SK-N-SH (cell line): ENCODE measurements around the gene CES5A. TPM values are rescaled to one million over a fixed set of nuclear protein-coding genes. Genes with fewer than 3 reads are reported as not detected.

ENCODE experiments used
- CTCF ChIA-PET: fragments of 300-600, 350-600 bp; formaldehyde crosslinking; extraction: SDS; loops from one replicate; lab custom pipeline; 2021; lab: Yijun Ruan, JAX
- POLR2A ChIA-PET: fragments of 350-600 bp; sonication (Branson Sonifier 250); formaldehyde crosslinking; extraction: SDS; loops from one replicate; lab custom pipeline; 2020; ENCODE audit warnings: antibody characterized with exemption, inconsistent platforms; lab: Yijun Ruan, JAX
- DNase-seq: peaks from one replicate; pipeline ENCODE4 v3.0.0; 2012
- H2AFZ ChIP-seq: fragments of 200-600 bp; sonication (generic); 2 replicates; pipeline ENCODE4 v1.8.1; 2016; ENCODE audit warnings: antibody characterized with exemption, mild to moderate bottlenecking, low read depth
- H3F3A ChIP-seq: fragments of 200-600 bp; sonication (generic); replicated peaks from 2 replicates; pipeline ENCODE3; 2016; ENCODE audit warnings: antibody characterized with exemption, mild to moderate bottlenecking; ENCODE audit not compliant: insufficient read depth
- H3K27ac ChIP-seq, 2 experiments: fragments of 200-500 bp in 1 of 2; fragments of 200-600 bp in 1 of 2; sonication (Bioruptor generic) in 1 of 2; sonication (generic), shearing (Covaris generic) in 1 of 2; 2 replicates each; pipeline versions ENCODE4 v1.5.1 to v1.6.1; 2014 to 2016; ENCODE audit warnings: low read depth in 2 of 2, inconsistent platforms in 1 of 2, low read length in 1 of 2, mild to moderate bottlenecking in 1 of 2, mixed read lengths in 1 of 2
- H3K27me3 ChIP-seq: fragments of 200-600 bp; sonication (generic), shearing (Covaris generic); 2 replicates; pipeline ENCODE4 v1.6.1; 2016; ENCODE audit warnings: mixed run types; ENCODE audit not compliant: insufficient read depth
- H3K36me3 ChIP-seq, 2 experiments: fragments of 200-500 bp in 1 of 2; fragments of 200-600 bp in 1 of 2; sonication (Bioruptor generic) in 1 of 2; sonication (generic) in 1 of 2; replicated peaks in 1 of 2; 2 replicates each; pipeline versions ENCODE3 to v1.5.1; 2014 to 2016; ENCODE audit warnings: low read length in 1 of 2, mild to moderate bottlenecking in 1 of 2; ENCODE audit not compliant: insufficient read depth in 2 of 2, control insufficient read depth in 1 of 2
- H3K4me1 ChIP-seq, 2 experiments: fragments of 200-500 bp in 1 of 2; fragments of 200-600 bp in 1 of 2; sonication (Bioruptor generic) in 1 of 2; sonication (generic), shearing (Covaris generic) in 1 of 2; 2 replicates each; pipeline versions ENCODE4 v1.5.1 to v1.6.1; 2014 to 2016; ENCODE audit warnings: low read depth in 1 of 2, low read length in 1 of 2, mixed run types in 1 of 2; ENCODE audit not compliant: insufficient read depth in 2 of 2, control insufficient read depth in 1 of 2
- H3K4me2 ChIP-seq: fragments of 200-600 bp; sonication (generic), shearing (Covaris generic); 2 replicates; pipeline ENCODE4 v1.6.1; 2017; ENCODE audit warnings: mixed run types
- H3K4me3 ChIP-seq, 2 experiments: fragments of 200-500 bp in 1 of 2; fragments of 200-600 bp in 1 of 2; sonication (Bioruptor generic) in 1 of 2; sonication (generic), shearing (Covaris generic) in 1 of 2; 2 replicates each; pipeline versions ENCODE4 v1.5.1 to v1.8.1; 2014 to 2016; ENCODE audit warnings: low read depth in 2 of 2, inconsistent platforms in 1 of 2, low read length in 1 of 2, mild to moderate bottlenecking in 1 of 2, mixed read lengths in 1 of 2, moderate library complexity in 1 of 2
- H3K79me2 ChIP-seq: fragments of 200-600 bp; sonication (generic); 2 replicates; pipeline ENCODE4 v1.8.1; 2017; ENCODE audit warnings: mild to moderate bottlenecking; ENCODE audit not compliant: insufficient read depth
- H3K9ac ChIP-seq: fragments of 200-600 bp; sonication (generic); 2 replicates; pipeline ENCODE4 v1.6.1; 2017; ENCODE audit warnings: mixed run types
- H3K9me2 ChIP-seq: fragments of 200-600 bp; sonication (generic); 2 replicates; pipeline ENCODE4 v1.6.1; 2017; ENCODE audit warnings: mixed run types
- H3K9me3 ChIP-seq: fragments of 200-600 bp; sonication (generic); 2 replicates; pipeline ENCODE4 v1.6.1; 2017; ENCODE audit warnings: mixed run types, mild to moderate bottlenecking, moderate library complexity
- H4K20me1 ChIP-seq: fragments of 200-600 bp; sonication (generic); 2 replicates; pipeline ENCODE4 v1.6.1; 2017; ENCODE audit warnings: mild to moderate bottlenecking, mixed run types; ENCODE audit not compliant: insufficient read depth
- ELF1 ChIP-seq: IDR thresholded peaks from 2 replicates; pipeline ENCODE4 v1.4.0; 2012
- EZH2phosphoT487 ChIP-seq: fragments of 200-600 bp; sonication (generic); IDR thresholded peaks from 2 replicates; pipeline ENCODE4 v1.6.1; 2017; ENCODE audit warnings: low read depth, mixed run types, mild to moderate bottlenecking, antibody characterized with exemption, moderate library complexity, borderline replicate concordance
- FOXJ3 ChIP-seq: sonication (generic); formaldehyde crosslinking; IDR thresholded peaks from 2 replicates; pipeline ENCODE4 v1.5.1; 2020; ENCODE audit warnings: mild to moderate bottlenecking, missing genetic modification reagents
- FOXM1 ChIP-seq: IDR thresholded peaks from 2 replicates; pipeline ENCODE4 v1.4.0; 2012; ENCODE audit warnings: low read depth, mild to moderate bottlenecking
- GABPA ChIP-seq: IDR thresholded peaks from 2 replicates; pipeline ENCODE4 v1.4.0; 2012; ENCODE audit warnings: low read depth, mild to moderate bottlenecking
- GATA2 ChIP-seq: sonication (generic); formaldehyde crosslinking; IDR thresholded peaks from 2 replicates; pipeline ENCODE4 v1.5.0; 2020; ENCODE audit warnings: mild to moderate bottlenecking, missing genetic modification reagents
- IRF3 ChIP-seq: fragments of 150-350 bp; IDR thresholded peaks from 2 replicates; pipeline ENCODE4 v1.6.1; 2016; ENCODE audit warnings: mild to moderate bottlenecking, low read depth, low read length
- MXI1 ChIP-seq: IDR thresholded peaks from 2 replicates; pipeline ENCODE4 v1.6.1; 2012; ENCODE audit warnings: mild to moderate bottlenecking, low read depth, low read length, improper control_type of control experiment
- NFIC ChIP-seq: IDR thresholded peaks from 2 replicates; pipeline ENCODE4 v1.4.0; 2012; ENCODE audit warnings: borderline replicate concordance
- PBX3 ChIP-seq: IDR thresholded peaks from 2 replicates; pipeline ENCODE4; 2012
- POLR2AphosphoS5 ChIP-seq: IDR thresholded peaks from 2 replicates; pipeline ENCODE4 v1.6.1; 2012; ENCODE audit warnings: low read depth, low read length
- RAD21 ChIP-seq: IDR thresholded peaks from 2 replicates; pipeline ENCODE4 v1.6.1; 2012; ENCODE audit warnings: mild to moderate bottlenecking, low read length
- REST ChIP-seq: IDR thresholded peaks from 2 replicates; pipeline ENCODE4 v1.6.1; 2012; ENCODE audit warnings: mild to moderate bottlenecking, low read depth, low read length, moderate library complexity
- RXRA ChIP-seq: IDR thresholded peaks from 2 replicates; pipeline ENCODE4 v1.4.0; 2012; ENCODE audit warnings: low read depth, mild to moderate bottlenecking, borderline replicate concordance
- TAF1 ChIP-seq: IDR thresholded peaks from 2 replicates; pipeline ENCODE4 v1.6.1; 2012; ENCODE audit warnings: low read depth, mild to moderate bottlenecking, low read length, moderate library complexity, borderline replicate concordance
- TEAD4 ChIP-seq: IDR thresholded peaks from 2 replicates; pipeline ENCODE4 v1.4.0; 2012; ENCODE audit warnings: mild to moderate bottlenecking, borderline replicate concordance; ENCODE audit not compliant: insufficient read depth
- YY1 ChIP-seq: IDR thresholded peaks from 2 replicates; pipeline ENCODE4 v1.4.0; 2012; ENCODE audit warnings: low read depth, mild to moderate bottlenecking
- ZBTB33 ChIP-seq: IDR thresholded peaks from 2 replicates; pipeline ENCODE4 v1.4.0; 2012; ENCODE audit warnings: low read depth, borderline replicate concordance
- WGBS: methylation state at CpG from one replicate; pipeline ENCODE4 v1.1.6; 2017; ENCODE audit warnings: low lambda C conversion rate; 5-methylcytosine and 5-hydroxymethylcytosine counted together
- polyA plus RNA-seq, 3 experiments: library from polyadenylated mRNA; depleted of rRNA; stranded (reverse); fragments of >200 nt; gene quantifications; 2 replicates each; pipeline ENCODE4 v1.2.3, GENCODE V29; 2012
- TF ChIP-seq, protein P1 (sequence below): IDR thresholded peaks from 2 replicates; pipeline ENCODE4 v1.4.0; 2012; ENCODE audit warnings: low read depth, borderline replicate concordance

The CES5A gene
- polyA plus RNA-seq, 1 of the 3 experiments (the other 2 are of a cell fraction) = not detected

DNA sequence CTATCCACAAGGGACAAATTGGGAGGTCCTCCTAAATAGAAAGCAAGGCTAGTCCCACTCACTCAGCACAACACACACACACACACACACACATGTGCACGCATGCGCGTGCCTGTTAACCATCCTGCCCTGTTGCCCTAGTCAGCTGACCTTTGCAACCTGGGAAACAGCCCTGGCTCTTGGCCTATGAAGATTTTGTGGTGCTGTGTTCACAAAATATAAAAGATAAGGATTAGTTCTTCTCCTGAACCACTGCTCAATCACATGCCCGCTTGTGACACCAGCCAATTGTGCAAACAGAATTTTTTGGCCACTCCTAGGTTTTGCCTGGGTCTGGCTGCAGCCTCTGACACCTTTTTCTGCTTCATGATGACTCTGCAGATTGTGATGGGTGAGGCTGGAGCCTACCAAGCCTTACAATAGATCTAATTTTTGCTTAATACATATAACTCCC, 39.0 kb downstream of the CES5A start:
- no peaks in the 10 kb centered on the region for H3K27me3 ChIP-seq
- H2AFZ ChIP-seq = no peak overlapping the region
- H3K9me3 ChIP-seq = no peaks in the 10 kb centered on the region
- no peaks in the 10 kb centered on the region for H3K9me2 ChIP-seq
- TF ChIP-seq IRF3 (no peak), FOXM1 (no peak), ELF1 (no peak), TAF1 (no peak), RXRA (no peak), GATA2 (no peak), POLR2AphosphoS5 (no peak), ZBTB33 (no peak), YY1 (no peak), RAD21 (no peak), GABPA (no peak), TEAD4 (no peak), EZH2phosphoT487 (no peak), REST (no peak), MXI1 (no peak), PBX3 (no peak), NFIC (no peak), FOXJ3 (CRISPR knock-in tag) (no peak)
- TF ChIP-seq, protein P1, sequence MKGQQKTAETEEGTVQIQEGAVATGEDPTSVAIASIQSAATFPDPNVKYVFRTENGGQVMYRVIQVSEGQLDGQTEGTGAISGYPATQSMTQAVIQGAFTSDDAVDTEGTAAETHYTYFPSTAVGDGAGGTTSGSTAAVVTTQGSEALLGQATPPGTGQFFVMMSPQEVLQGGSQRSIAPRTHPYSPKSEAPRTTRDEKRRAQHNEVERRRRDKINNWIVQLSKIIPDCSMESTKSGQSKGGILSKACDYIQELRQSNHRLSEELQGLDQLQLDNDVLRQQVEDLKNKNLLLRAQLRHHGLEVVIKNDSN = no peak
- no peak overlapping the region for H3K4me2 ChIP-seq
- no peaks in the 10 kb centered on the region for H3K36me3 ChIP-seq
- no peaks in the 10 kb centered on the region for H3F3A ChIP-seq
- 55% methylated on average over 2 of the region's 4 CpGs for WGBS
- H3K4me3 ChIP-seq = no peak overlapping the region
- DNase-seq = no peak
- ChIA-PET CTCF (interaction anchor here (1.1 to 1.9 kb wide), 4 partner anchors 123 to 372 kb away, joined by 4 to 11 read pairs (median 7); no protein-coding TSS in a partner anchor), POLR2A (no interaction called here)
- H4K20me1 ChIP-seq = no peaks in the 10 kb centered on the region
- peaks cover 0 to 8% of the 10 kb centered on the region in 2 experiments; a peak in 1 of 4 replicates for H3K4me1 ChIP-seq
- H3K27ac ChIP-seq = no peak overlapping the region
- no peaks in the 10 kb centered on the region for H3K79me2 ChIP-seq
- H3K9ac ChIP-seq = no peak overlapping the region
